ENCODE data around the gene MRPL19.

DNA sequence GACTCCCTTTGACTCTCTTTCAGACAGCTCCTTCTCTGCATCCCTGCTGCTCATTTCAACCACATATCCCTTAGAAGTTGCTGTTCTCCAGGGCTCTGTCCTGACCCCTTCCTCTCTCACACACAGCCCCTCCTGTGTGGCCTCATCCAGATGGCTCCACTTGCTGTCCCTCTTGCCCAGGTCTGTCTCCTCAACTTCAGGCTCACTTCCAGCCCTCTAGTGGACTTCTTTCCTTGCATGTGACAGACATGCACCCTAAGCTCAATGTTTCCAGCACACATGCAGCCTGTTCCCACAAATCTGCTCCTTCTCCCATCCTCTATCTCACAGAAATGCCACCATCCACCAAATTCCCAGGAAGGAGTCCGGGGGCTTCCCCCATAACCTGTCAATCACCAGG lies 9.0 kb upstream of the MRPL19 start:
- TF ChIP-seq, protein P1, sequence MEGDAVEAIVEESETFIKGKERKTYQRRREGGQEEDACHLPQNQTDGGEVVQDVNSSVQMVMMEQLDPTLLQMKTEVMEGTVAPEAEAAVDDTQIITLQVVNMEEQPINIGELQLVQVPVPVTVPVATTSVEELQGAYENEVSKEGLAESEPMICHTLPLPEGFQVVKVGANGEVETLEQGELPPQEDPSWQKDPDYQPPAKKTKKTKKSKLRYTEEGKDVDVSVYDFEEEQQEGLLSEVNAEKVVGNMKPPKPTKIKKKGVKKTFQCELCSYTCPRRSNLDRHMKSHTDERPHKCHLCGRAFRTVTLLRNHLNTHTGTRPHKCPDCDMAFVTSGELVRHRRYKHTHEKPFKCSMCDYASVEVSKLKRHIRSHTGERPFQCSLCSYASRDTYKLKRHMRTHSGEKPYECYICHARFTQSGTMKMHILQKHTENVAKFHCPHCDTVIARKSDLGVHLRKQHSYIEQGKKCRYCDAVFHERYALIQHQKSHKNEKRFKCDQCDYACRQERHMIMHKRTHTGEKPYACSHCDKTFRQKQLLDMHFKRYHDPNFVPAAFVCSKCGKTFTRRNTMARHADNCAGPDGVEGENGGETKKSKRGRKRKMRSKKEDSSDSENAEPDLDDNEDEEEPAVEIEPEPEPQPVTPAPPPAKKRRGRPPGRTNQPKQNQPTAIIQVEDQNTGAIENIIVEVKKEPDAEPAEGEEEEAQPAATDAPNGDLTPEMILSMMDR (conservative IDR thresholded peaks at IDR 0.05) = no peak
- TF ChIP-seq ZFX (IDR thresholded peaks at IDR 0.05) = no peak
